Astrocyte of the hippocampus (primary cell): Measurements from ENCODE around the gene CYTH3.
A peak's percentile ranks its signal among the peaks of the same experiment; 100 is the strongest.
"Not testable (repeated sequence)": the region's sequence is repeated elsewhere in the genome, so short reads cannot be mapped to it uniquely, and the experiment has no call there.

Experiments used
- DNase-seq: peaks from one replicate; pipeline ENCODE4 v3.0.0; 2011; ENCODE audit warnings: low read depth, low spot score

The CYTH3 gene, protein sequence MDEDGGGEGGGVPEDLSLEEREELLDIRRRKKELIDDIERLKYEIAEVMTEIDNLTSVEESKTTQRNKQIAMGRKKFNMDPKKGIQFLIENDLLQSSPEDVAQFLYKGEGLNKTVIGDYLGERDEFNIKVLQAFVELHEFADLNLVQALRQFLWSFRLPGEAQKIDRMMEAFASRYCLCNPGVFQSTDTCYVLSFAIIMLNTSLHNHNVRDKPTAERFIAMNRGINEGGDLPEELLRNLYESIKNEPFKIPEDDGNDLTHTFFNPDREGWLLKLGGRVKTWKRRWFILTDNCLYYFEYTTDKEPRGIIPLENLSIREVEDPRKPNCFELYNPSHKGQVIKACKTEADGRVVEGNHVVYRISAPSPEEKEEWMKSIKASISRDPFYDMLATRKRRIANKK

GRCh38 chr7:6272481-6273323 lies at the start of gene CYTH3:
Gene CYTH3, minus strand, starts transcription at chr7:6272624. Its CDS starts 117 bp downstream, at chr7:6272507.
- DNase-seq = peak; percentile 95

DNA sequence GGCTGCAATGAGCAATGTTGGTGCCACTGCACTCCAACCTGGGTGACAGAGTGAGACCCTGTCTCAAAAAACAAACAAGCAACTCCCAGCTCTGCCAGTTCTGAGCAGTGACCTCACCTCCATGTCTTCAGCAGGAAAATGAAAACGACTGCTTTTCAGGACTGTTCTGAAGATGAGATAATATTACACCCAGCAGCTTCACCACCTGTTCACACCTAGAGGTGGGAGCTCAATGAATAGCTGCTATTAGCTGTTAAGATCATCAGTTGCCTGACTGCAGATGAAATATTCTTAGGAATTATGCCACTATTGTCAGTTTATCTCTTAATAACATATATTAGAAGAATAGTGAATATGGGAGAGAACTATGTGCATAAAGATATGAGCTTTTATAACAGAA lies 48.4 kb upstream of the CYTH3 start:
- DNase-seq = no peak

DNA sequence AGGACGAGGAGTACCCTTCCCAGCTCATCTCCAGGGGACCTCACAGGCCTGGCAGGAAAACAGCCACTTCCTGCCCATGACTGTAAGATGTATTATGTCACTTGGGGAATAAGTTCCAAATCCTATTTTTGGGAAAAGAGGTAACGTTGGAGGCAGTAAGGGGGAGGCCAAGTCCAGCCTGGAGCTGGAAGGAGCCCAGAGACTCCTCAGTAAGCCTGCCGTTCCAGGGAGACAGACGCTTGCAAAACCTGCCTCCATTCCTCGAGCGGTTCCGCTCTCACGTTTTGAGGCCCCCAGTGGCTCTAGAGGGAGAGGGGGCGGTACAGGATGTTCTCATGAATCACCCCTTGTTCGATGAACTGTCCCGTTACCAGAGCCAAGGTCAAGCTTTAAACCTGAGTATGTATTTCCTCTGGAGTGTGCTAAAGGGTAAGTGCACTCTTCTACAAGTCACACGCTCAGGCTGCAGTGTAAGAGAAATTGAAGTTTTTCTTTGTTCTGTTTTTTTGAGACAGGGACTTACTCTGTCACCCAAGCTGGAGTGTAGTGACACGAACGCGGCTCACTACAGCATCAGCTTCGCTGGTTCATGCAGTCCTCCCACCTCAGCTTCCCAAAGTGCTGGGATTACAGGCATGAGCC lies 45.5 kb upstream of the CYTH3 start:
- peak; percentile 14 for DNase-seq

DNA sequence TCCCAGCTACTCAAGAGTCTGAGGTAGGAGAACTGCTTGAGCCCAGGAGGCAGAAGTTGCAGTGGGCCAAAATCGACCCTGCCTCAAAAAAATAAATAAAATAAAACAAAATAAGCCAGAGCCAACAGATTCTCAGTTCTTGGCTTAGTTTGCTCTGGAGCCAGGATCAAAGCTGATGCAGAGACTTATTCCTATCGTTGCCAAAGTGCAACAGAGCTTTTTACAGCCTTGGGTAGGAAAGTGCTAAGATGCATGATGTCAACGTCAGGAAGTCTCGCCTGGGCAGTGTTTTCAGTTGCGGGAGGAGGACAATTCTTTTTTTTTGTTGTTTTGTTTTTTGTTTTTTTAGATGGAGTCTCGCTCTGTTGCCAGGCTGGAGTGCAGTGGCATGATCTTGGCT lies 43.8 kb upstream of the CYTH3 start:
- no peak for DNase-seq

DNA sequence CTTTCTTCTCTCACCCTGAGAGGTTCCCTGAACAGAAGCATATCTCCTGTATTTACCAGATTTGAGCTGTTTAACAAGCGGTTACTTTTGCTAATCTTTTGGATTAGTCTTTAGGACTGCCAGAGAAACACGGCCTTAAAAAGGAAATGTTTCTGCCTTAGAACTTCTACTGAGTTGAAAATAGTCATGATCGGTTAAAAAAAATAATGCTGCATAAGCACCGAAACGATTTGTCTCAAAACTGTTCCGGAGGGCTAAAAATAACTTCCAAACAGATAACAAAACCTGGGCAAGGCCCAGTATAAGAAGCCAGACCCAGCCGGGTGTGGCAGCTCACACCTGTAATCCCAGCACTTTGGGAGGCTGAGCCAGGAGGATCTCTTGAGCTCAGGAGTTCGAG lies 43.3 kb upstream of the CYTH3 start:
- no peak for DNase-seq

DNA sequence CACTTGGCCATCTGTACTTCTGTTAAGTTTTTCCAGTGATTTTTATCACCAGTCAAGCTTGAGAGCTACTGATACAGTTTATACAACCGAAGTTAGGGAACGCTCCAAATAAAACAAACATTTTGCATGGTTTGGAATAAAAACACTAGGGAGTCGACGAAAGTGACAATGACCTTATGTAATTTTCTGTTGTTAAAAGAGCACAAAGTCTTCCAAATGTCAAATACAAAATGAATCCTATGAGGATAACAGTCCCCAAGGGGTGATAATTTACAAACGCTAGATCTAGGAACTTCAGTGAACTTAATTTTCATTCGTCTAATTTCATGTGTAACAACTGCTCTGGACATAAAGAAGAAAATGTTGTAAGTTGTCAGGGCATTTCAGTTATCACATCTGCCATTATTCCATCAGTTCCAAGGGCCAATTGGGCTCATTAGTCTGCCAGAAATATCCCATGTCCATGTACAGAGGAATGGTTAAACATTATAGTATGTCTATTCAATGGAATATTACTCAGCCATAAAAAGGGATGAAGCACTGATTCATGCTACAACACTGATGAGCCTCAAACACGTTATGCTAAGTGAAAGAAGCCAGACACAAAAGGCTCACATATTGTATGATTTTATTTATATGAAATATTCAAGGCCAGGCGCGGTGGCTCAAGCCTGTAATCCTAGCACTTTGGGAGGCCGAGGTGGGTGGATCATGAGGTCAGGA lies 38.0 kb upstream of the CYTH3 start:
- no peak for DNase-seq

GRCh38 chr7:6307762-6308161 lies 35.3 kb upstream of the CYTH3 start:
- DNase-seq = no peak

DNA sequence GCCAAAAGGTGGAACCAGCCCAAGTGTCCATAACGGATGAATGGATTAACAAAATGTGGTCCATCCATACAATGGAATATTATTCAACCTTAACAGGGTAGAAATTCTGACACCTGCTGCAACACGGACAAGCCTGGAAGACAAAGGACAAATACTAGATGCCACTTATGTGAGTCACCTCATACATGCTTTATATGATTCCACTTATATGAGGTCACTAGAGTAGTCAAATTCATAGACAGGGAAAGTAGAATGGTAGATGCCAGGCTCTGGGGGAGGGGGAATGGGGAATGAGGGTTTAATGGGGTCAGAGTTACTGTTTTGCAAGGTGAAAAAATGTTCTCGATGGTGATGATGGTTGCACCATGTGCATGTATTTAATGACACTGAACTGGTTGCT lies 34.0 kb upstream of the CYTH3 start:
- peak; percentile 79 for DNase-seq

DNA sequence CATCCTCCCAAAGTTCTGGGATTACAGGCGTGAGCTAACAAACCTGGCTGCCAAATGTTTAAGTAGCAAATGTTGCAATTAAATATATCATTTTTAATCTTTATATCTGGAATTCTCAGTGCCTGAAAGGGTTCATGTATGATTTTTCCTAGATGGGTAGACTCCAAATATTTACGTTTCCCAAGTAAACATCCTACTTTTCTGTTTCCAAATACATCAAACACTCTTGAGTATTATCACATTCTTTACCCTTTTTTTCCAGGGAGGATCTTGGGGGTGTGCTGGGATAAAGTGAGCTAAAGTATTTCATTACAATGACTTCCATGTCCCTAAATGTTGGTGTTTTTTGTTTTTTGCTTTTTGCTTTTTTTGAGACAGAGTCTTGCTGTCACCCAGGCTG lies 32.9 kb upstream of the CYTH3 start:
- no peak for DNase-seq

DNA sequence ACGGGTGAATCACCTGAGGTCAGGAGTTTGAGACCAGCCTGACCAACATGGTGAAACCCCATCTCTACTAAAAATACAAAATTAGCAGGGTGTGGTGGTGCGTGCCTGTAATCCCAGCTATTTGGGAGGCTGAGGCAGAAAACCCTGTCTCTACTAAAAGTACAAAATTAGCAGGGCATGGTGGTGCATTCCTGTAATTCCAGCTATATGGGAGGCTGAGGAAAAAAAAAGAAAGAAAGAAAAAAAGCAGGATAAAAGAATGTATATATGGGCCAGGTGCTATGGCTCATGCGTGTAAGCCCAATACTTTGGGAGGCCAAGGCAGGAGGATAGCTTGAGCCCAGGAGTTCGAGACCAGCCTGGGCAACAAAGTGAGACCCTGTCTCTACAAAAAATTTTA lies 29.0 kb upstream of the CYTH3 start:
- DNase-seq = not testable (repeated sequence)

- no peak for DNase-seq
Measured at GRCh38 chr7:6299774-6300173, 27.4 kb upstream of the CYTH3 start.

DNA sequence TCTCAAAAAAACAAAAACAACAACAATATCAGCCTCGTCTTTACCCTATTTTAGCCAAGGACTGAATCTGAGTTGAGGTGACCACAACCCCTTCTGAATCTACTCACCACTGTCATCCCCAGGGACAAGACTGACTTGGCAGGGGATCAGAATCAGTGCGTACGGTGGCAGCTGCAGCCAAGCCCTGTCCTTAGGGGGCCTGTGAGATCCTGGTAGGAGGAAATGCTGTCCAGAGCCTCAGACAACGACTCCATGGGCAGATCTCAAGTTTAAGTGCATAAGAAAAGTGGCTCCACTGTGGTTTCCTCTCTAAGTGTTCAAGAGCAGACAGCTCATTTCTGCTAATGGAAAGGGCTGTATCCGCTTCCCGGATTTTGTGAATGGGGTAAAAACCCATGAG lies 22.4 kb upstream of the CYTH3 start:
- no peak for DNase-seq

DNA sequence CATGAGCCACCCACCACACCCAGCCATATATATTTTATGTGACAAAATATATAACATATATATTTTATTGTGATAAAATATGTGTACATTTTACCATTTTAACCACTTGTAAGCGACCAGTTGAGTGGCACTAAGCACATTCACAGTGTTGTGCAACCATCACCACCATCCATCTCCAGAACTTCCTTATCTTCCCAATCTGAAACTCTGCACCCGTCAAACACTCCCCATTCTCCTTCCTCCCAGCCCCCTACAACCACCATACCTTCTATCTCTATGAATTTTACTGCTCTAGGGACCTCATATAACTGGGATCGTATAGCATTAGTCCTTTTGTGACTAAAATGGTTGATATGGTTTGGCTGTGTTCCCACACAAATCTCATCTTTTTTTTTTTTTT lies 20.8 kb upstream of the CYTH3 start:
- DNase-seq = no peak

GRCh38 chr7:6291941-6292340 lies 19.5 kb upstream of the CYTH3 start:
- not testable (repeated sequence) for DNase-seq

DNA sequence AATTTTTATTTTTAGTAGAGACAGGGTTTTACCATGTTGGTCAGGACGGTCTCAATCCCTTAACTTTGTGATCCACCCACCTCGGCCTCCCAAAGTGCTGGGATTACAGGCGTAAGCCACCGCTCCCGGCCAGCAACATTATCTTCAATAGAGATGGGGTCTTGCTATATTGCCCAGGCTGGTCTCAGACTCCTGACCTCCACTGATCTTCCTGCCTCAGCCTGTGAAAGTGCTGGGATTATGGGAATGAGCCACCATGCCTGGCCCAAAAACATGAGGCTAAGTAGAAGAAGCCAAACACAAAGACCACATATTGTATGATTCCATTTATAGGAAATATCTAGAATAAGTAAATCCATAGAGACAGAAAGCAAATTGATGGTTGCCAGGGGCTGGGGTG lies 19.1 kb upstream of the CYTH3 start:
- DNase-seq = no peak

GRCh38 chr7:6290319-6290741 lies 17.9 kb upstream of the CYTH3 start:
- no peak for DNase-seq

DNA sequence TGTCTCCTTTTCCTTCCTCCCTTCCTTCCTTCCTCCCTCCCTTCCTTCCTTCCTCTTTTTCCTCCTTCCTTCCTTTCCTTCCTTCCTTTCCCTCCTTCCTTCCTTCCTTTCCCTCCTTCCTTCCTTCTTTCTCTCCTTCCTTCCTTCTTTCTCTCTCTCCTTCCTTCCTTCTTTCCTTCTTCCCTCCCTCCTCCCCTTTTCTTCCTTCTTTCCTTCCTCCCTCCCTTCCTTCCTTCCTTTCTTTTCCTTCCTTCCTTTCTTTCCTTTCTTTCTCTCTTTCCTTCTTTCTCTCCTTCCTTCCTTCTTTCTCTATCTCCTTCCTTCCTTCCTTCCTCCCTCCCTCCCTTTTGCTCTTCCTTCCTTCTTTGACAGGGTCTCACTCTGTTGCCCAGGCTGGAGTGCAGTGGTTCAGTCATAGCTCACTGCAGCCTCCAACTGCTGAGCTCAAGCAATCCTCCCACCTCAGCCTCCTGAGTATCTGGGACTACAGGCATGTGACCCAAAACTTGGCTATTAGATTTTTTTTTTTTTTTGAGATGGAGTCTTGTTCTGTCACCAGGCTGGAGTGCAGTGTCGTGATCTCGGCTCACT lies 15.9 kb upstream of the CYTH3 start:
- DNase-seq = no peak

DNA sequence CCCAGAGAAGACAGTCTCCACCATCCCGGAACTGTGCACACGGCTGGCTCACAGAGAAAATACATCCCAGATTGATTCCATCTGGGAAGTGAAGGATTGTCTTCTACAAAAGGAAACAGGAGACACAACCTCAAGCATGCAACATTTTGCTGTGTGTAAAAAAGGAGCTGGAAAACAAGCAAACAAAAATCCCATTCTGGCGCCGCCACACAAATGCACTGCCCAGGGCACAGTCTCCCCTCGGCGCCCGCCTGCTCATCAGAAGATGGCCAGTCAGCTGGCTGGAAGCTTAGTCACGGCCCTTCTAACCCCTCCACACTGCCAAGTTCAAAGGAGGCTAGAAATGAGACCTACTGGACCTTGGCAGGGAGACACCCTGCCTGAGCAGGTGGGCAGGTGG lies 14.1 kb upstream of the CYTH3 start:
- no peak for DNase-seq

- DNase-seq = no peak
Measured at GRCh38 chr7:6284461-6285360, 12.3 kb upstream of the CYTH3 start.

DNA sequence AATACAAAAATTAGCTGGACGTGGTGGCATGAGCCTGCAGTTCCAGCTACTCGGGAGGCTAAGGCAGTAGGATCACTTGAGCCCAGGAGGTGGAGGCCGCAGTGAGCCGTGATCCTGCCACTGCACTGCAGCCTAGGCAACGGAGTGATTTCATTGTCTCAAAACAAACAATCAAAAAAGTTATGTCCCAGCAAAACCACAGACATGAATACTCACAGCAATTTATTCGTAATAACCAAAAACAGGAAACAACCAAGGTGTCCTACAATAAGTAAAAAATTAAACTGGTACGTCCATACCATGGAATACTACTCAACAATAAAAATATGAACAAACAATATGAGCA lies 11.6 kb upstream of the CYTH3 start:
- DNase-seq = peak; percentile 41
